ACC112 (cell line): Measurements from ENCODE around the gene LNPEP.

ENCODE experiments used
- H2AFZ ChIP-seq: fragments of 200-600 bp; sonication (generic); one replicate; pipeline ENCODE4 v1.6.0; 2017; ENCODE audit warnings: antibody characterized with exemption, low read length; ENCODE audit not compliant: unreplicated experiment
- H3K27ac ChIP-seq: fragments of 200-600 bp; sonication (generic); 2 replicates; pipeline ENCODE4 v1.5.1; 2014; ENCODE audit warnings: low read depth, mild to moderate bottlenecking, antibody characterized with exemption, low read length, moderate library complexity
- H3K27me3 ChIP-seq: fragments of 200-600 bp; sonication (generic); 2 replicates; pipeline ENCODE4 v1.6.1; 2014; ENCODE audit warnings: mild to moderate bottlenecking, antibody characterized with exemption, low read length, moderate library complexity, mixed read lengths; ENCODE audit not compliant: insufficient read depth
- H3K36me3 ChIP-seq: fragments of 200-600 bp; sonication (generic); 2 replicates; pipeline ENCODE4 v1.6.1; 2016; ENCODE audit warnings: mild to moderate bottlenecking, antibody characterized with exemption, low read length, moderate library complexity, mixed read lengths; ENCODE audit not compliant: insufficient read depth
- H3K4me1 ChIP-seq: fragments of 200-600 bp; sonication (generic); one replicate; pipeline ENCODE4 v1.6.1; 2016; ENCODE audit warnings: low read length, mixed read lengths; ENCODE audit not compliant: insufficient read depth, unreplicated experiment, control insufficient read depth
- H3K4me3 ChIP-seq: fragments of 200-600 bp; sonication (generic); 2 replicates; pipeline ENCODE4 v1.5.1; 2014; ENCODE audit warnings: mild to moderate bottlenecking, low read depth, low read length
- H3K79me2 ChIP-seq: fragments of 200-600 bp; sonication (generic); one replicate; pipeline ENCODE4 v1.6.0; 2016; ENCODE audit warnings: low read length; ENCODE audit not compliant: control insufficient read depth, unreplicated experiment, insufficient read depth

Gene LNPEP

GRCh38 chr5:96973532-96974401 lies 37.9 kb downstream of the LNPEP start:
- no peak overlapping the region for H2AFZ ChIP-seq
- H3K36me3 ChIP-seq: no peaks in the 10 kb centered on the region
- H3K27ac ChIP-seq: no peak overlapping the region
- no peaks in the 10 kb centered on the region for H3K27me3 ChIP-seq
- peaks cover 68% of the 10 kb centered on the region for H3K79me2 ChIP-seq
- peaks cover 25% of the 10 kb centered on the region for H3K4me1 ChIP-seq
- no peak overlapping the region for H3K4me3 ChIP-seq

GRCh38 chr5:96975656-96976055 lies 39.8 kb downstream of the LNPEP start:
- Histone ChIP-seq H3K79me2 (peaks cover 51% of the 10 kb centered on the region), H3K4me1 (peaks cover 28% of the 10 kb centered on the region), H3K4me3 (no peak overlapping the region), H3K27ac (no peak overlapping the region), H3K27me3 (no peaks in the 10 kb centered on the region), H2AFZ (no peak overlapping the region), H3K36me3 (peaks cover 12% of the 10 kb centered on the region)

- no peaks in the 10 kb centered on the region for H3K27me3 ChIP-seq
- H3K4me1 ChIP-seq: peaks cover 28% of the 10 kb centered on the region
- H2AFZ ChIP-seq: no peak overlapping the region
- H3K4me3 ChIP-seq: no peak overlapping the region
- H3K79me2 ChIP-seq: peaks cover 37% of the 10 kb centered on the region
- no peak overlapping the region for H3K27ac ChIP-seq
- peaks cover 19% of the 10 kb centered on the region for H3K36me3 ChIP-seq
Measured at GRCh38 chr5:96977228-96977627, 41.3 kb downstream of the LNPEP start.

GRCh38 chr5:96978812-96979449 lies 43.1 kb downstream of the LNPEP start:
- H3K4me3 ChIP-seq: no peak overlapping the region
- no peaks in the 10 kb centered on the region for H3K27me3 ChIP-seq
- no peak overlapping the region for H3K27ac ChIP-seq
- peaks cover 24% of the 10 kb centered on the region for H3K79me2 ChIP-seq
- H2AFZ ChIP-seq: no peak overlapping the region
- peaks cover 28% of the 10 kb centered on the region for H3K4me1 ChIP-seq
- H3K36me3 ChIP-seq: peaks cover 20% of the 10 kb centered on the region

DNA sequence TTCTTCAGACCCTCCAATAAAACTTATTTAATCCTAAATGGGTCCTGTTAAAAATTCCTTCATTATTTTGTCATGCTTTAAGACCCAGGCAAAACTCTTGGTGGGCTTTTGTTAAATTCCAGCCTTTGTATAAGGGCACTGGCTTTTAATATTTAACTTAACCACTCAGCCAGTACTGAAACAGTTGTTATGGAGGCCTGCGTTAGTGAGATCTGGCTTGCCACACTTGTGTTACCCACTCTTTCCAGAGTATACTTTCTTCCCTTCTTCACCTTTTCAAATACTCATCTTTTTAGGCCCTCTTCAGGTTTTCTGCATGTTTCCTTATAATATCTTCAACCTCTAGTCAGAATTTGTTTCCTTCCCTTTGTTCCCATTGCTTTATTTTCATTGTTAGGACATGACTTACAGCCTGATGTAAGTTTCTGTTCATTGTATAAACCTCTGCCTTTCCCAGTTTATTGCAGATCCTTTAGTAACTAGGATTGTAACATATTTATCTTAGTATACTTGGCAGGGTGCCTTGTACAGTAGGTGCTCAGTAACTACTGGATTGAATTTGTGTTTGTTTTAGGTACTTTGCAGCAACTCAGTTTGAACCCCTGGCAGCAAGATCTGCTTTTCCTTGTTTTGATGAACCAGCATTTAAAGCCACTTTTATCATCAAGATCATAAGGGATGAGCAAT lies 48.8 kb downstream of the LNPEP start:
- Histone ChIP-seq H3K27me3 (no peaks in the 10 kb centered on the region), H3K4me1 (no peaks in the 10 kb centered on the region), H3K4me3 (no peak overlapping the region), H3K36me3 (peaks cover 35% of the 10 kb centered on the region), H3K27ac (no peak overlapping the region), H3K79me2 (no peaks in the 10 kb centered on the region), H2AFZ (no peak overlapping the region)

DNA sequence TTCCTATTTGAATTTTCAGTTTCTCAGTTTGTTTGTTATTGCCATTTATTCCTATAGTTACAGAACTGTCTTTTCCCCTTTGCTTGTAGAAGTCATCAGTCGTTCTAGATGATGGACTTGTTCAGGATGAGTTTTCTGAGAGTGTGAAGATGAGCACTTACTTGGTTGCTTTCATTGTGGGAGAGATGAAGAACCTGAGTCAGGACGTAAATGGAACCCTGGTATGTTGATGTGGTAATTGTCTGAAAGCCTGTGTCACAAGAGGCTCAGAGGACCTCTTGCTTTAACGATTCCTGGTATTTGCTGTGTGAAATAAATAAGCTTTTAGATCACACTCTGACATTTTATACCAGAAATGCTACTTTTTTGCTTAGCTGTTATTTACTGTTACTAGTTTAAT lies 50.6 kb downstream of the LNPEP start:
- no peaks in the 10 kb centered on the region for H3K27me3 ChIP-seq
- H3K27ac ChIP-seq: no peak overlapping the region
- H3K79me2 ChIP-seq: no peaks in the 10 kb centered on the region
- no peak overlapping the region for H3K4me3 ChIP-seq
- H3K36me3 ChIP-seq: peaks cover 45% of the 10 kb centered on the region
- no peaks in the 10 kb centered on the region for H3K4me1 ChIP-seq
- no peak overlapping the region for H2AFZ ChIP-seq

GRCh38 chr5:96990102-96990501 lies 54.2 kb downstream of the LNPEP start:
- H3K4me3 ChIP-seq: no peak overlapping the region
- peaks cover 52% of the 10 kb centered on the region for H3K36me3 ChIP-seq
- H2AFZ ChIP-seq: no peak overlapping the region

GRCh38 chr5:96991708-96992107 lies 55.8 kb downstream of the LNPEP start:
- Histone ChIP-seq H3K27ac (no peak overlapping the region), H3K79me2 (no peaks in the 10 kb centered on the region), H3K36me3 (peaks cover 39% of the 10 kb centered on the region), H2AFZ (no peak overlapping the region), H3K27me3 (no peaks in the 10 kb centered on the region), H3K4me1 (no peaks in the 10 kb centered on the region), H3K4me3 (no peak overlapping the region)

More at GRCh38 chr5:96990102-96990501, 54.2 kb downstream of the LNPEP start:
- Histone ChIP-seq H3K79me2 (no peaks in the 10 kb centered on the region), H3K4me1 (no peaks in the 10 kb centered on the region), H3K27ac (no peak overlapping the region), H3K27me3 (no peaks in the 10 kb centered on the region)

DNA sequence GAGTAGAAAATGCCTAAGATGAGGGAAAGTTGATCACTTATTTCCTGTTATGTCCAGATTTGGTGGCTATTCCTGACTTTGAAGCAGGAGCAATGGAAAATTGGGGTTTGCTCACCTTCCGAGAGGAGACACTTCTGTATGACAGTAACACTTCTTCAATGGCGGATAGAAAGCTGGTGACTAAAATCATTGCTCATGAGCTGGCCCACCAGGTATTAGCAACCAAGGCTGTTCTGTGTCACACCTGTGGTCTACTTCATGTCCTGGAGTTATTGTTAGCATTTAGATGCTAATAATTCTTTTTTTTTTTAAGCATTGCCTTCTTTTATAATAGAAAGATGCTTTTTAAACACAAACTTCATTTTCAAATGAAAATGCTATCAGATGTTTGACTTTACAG lies 57.9 kb downstream of the LNPEP start:
- H3K4me1 ChIP-seq: no peaks in the 10 kb centered on the region
- no peaks in the 10 kb centered on the region for H3K27me3 ChIP-seq
- no peak overlapping the region for H3K4me3 ChIP-seq
- H3K36me3 ChIP-seq: peaks cover 43% of the 10 kb centered on the region
- H3K79me2 ChIP-seq: no peaks in the 10 kb centered on the region
- no peak overlapping the region for H2AFZ ChIP-seq
- H3K27ac ChIP-seq: no peak overlapping the region

DNA sequence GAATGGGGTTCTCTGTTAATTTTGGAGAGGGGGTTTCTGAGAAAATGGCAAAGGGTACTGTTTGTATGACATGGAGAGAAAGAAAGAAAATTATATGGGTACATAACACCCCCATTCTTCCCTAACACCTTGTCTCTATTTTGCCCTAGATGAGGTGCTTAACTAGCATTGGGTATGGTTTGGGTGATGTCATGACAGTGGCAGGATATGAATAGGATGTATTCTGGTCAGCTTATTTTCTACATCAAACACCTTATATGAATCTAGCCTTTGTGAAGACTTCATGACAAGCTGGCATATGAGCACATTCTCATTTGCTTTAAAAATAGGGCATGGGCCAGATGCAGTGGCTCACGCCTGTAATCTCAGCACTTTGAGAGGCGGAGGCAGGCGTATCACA lies 58.6 kb downstream of the LNPEP start:
- Histone ChIP-seq H3K79me2 (no peaks in the 10 kb centered on the region), H3K36me3 (peaks cover 42% of the 10 kb centered on the region), H2AFZ (no peak overlapping the region), H3K4me1 (no peaks in the 10 kb centered on the region), H3K27ac (no peak overlapping the region), H3K27me3 (no peaks in the 10 kb centered on the region), H3K4me3 (no peak overlapping the region)
